GM18951 (cell line): Measurements from ENCODE around the gene TBX1.

ENCODE experiments used
- POLR2A ChIP-seq: IDR thresholded peaks from 4 replicates; pipeline ENCODE4 v1.6.1; 2011; ENCODE audit warnings: mild to moderate bottlenecking; ENCODE audit not compliant: insufficient read length, insufficient read depth; ENCODE audit errors: extremely low read depth
- in situ Hi-C: fragments of 300-500 bp; cut with MboI; formaldehyde crosslinking; loops from one replicate; pipeline ENCODE4 v1.12.0; 2022; ENCODE audit warnings: low sequenced_read_pairs, mixed read lengths, inconsistent platforms; ENCODE audit not compliant: unreplicated experiment

Gene TBX1

GRCh38 chr22:19756288-19757128 is 4.1 kb upstream of the TBX1 start:
- in situ Hi-C loops: no loop called here
- no peak for TF ChIP-seq POLR2A

GRCh38 chr22:19757140-19757984 is 3.2 kb upstream of the TBX1 start:
- in situ Hi-C loops: no loop called here
- TF ChIP-seq POLR2A: no peak

- no peak for TF ChIP-seq POLR2A
Measured at GRCh38 chr22:19757985-19758895, 2.3 kb upstream of the TBX1 start.

GRCh38 chr22:19758896-19759426 is 1.6 kb upstream of the TBX1 start:
- TF ChIP-seq POLR2A: no peak
- in situ Hi-C loops: no loop called here

More at GRCh38 chr22:19757985-19758895, 2.3 kb upstream of the TBX1 start:
- in situ Hi-C loops: no loop called here

GRCh38 chr22:19759427-19760057 is 1.0 kb upstream of the TBX1 start:
- in situ Hi-C loops: no loop called here
- no peak for TF ChIP-seq POLR2A

- in situ Hi-C loops: no loop called here
- no peak for TF ChIP-seq POLR2A
Measured at GRCh38 chr22:19760951-19761724, 560 bp downstream of the TBX1 start.

- no peak for TF ChIP-seq POLR2A
- in situ Hi-C loops: no loop called here
Measured at GRCh38 chr22:19761725-19762567, 1.4 kb downstream of the TBX1 start.

GRCh38 chr22:19762568-19763457 is 2.2 kb downstream of the TBX1 start:
- in situ Hi-C loops: no loop called here
- no peak for TF ChIP-seq POLR2A

- in situ Hi-C loops: no loop called here
- no peak for TF ChIP-seq POLR2A
Measured at GRCh38 chr22:19763458-19764298, 3.1 kb downstream of the TBX1 start.
